Endodermal cell (in vitro differentiated cells): Measurements from ENCODE around the gene ARID3C. TPM values are rescaled to one million over a fixed set of nuclear protein-coding genes. Genes with fewer than 3 reads are reported as not detected.
A peak's percentile ranks its signal among the peaks of the same experiment; 100 is the strongest.

ENCODE experiments used
- DNase-seq: peaks from one replicate; pipeline ENCODE4 v3.0.0-alpha.2; 2017
- H3K27ac ChIP-seq: 2 replicates; pipeline ENCODE4 v1.5.1; 2013; ENCODE audit warnings: mild to moderate bottlenecking, low read depth, low read length, moderate library complexity
- H3K27me3 ChIP-seq: 2 replicates; pipeline ENCODE4 v1.6.1; 2013; ENCODE audit warnings: mild to moderate bottlenecking, low read length, moderate library complexity; ENCODE audit not compliant: insufficient read depth, control insufficient read depth, poor library complexity, severe bottlenecking
- H3K36me3 ChIP-seq: 2 replicates; pipeline ENCODE4 v1.7.0; 2013; ENCODE audit warnings: mild to moderate bottlenecking, low read length, moderate library complexity; ENCODE audit not compliant: control insufficient read depth, insufficient read depth
- H3K4me1 ChIP-seq: one replicate; pipeline ENCODE4 v1.7.0; 2013; ENCODE audit warnings: low read length; ENCODE audit not compliant: control insufficient read depth, insufficient read depth
- H3K4me3 ChIP-seq: 2 replicates; pipeline ENCODE4 v1.5.1; 2013; ENCODE audit warnings: mild to moderate bottlenecking, low read length, moderate library complexity
- H3K9ac ChIP-seq: 2 replicates; pipeline ENCODE4 v1.6.1; 2013; ENCODE audit warnings: mild to moderate bottlenecking, low read length, moderate library complexity; ENCODE audit not compliant: poor library complexity, severe bottlenecking; ENCODE audit errors: extremely low read depth
- H3K9me3 ChIP-seq: 2 replicates; pipeline ENCODE4 v1.6.1; 2013; ENCODE audit warnings: mild to moderate bottlenecking, low read length, moderate library complexity; ENCODE audit not compliant: control insufficient read depth
- H3K27ac Mint-ChIP-seq: 2 replicates; pipeline ENCODE4 v1.8.0; 2020; ENCODE audit warnings: mixed read lengths
- H3K27me3 Mint-ChIP-seq: 2 replicates; pipeline ENCODE4 v1.8.0; 2021; ENCODE audit warnings: mild to moderate bottlenecking, mixed read lengths; ENCODE audit not compliant: insufficient read depth
- H3K36me3 Mint-ChIP-seq: 2 replicates; pipeline ENCODE4 v1.8.0; 2020; ENCODE audit warnings: low read depth, mixed read lengths
- H3K4me1 Mint-ChIP-seq: 2 replicates; pipeline ENCODE4 v1.8.0; 2020; ENCODE audit warnings: mixed read lengths
- H3K4me3 Mint-ChIP-seq: 2 replicates; pipeline ENCODE4 v1.8.0; 2020; ENCODE audit warnings: mild to moderate bottlenecking, moderate library complexity, mixed read lengths
- H3K9me3 Mint-ChIP-seq: 2 replicates; pipeline ENCODE4 v1.8.0; 2020; ENCODE audit warnings: mild to moderate bottlenecking, mixed read lengths
- whole genome bisulfite sequencing, 2 experiments: methylation state at CpG; one replicate each; pipeline versions ENCODE4 v1.1.5 to v1.1.7; 2013; ENCODE audit warnings: missing lambda C conversion rate in 2 of 2, mixed read lengths in 1 of 2; ENCODE audit not compliant: insufficient coverage in 1 of 2, insufficient read length in 1 of 2; 5-methylcytosine and 5-hydroxymethylcytosine counted together
- total RNA-seq, 2 donors: library from RNA; stranded (reverse); fragmentation: NEBNext Ultra II Directional in 1 of 2; extraction: Animal tissue kit (Norgen Biotek cat#: 25700) in 1 of 2; gene quantifications; 2 replicates in 1 of 2; 3 replicates in 1 of 2; pipeline ENCODE4 v1.2.1, GENCODE V29; 2021
- TF ChIP-seq, protein P1 (sequence below): fragments of 200-600 bp; sonication (generic); conservative IDR thresholded peaks from 2 replicates; pipeline ENCODE4 v1.5.0; 2021; ENCODE audit warnings: antibody characterized with exemption, mild to moderate bottlenecking

ARID3C gene
- total RNA-seq, 2 donors from 2014 or later, result 0.31 to 0.80 TPM

DNA sequence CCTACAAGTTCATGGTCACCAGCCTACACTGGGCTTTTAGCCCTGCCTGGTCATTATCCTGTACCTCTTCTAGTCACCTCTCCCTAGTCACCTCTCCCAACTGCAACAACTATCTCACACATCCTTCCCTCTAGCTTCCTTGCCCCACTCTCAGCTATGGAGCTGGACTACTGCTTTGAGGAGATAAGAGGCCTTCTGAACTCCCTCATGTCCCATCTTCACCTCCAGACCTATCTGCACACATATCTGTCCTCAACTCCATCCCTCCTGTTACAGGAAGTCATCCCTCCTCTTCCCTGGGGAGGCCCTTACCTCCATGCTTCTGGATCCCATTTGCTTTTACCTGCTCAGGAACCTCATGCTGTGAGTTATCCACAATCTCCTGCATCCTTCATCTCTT, 22.7 kb downstream of the ARID3C start:
- TF ChIP-seq, protein P1, sequence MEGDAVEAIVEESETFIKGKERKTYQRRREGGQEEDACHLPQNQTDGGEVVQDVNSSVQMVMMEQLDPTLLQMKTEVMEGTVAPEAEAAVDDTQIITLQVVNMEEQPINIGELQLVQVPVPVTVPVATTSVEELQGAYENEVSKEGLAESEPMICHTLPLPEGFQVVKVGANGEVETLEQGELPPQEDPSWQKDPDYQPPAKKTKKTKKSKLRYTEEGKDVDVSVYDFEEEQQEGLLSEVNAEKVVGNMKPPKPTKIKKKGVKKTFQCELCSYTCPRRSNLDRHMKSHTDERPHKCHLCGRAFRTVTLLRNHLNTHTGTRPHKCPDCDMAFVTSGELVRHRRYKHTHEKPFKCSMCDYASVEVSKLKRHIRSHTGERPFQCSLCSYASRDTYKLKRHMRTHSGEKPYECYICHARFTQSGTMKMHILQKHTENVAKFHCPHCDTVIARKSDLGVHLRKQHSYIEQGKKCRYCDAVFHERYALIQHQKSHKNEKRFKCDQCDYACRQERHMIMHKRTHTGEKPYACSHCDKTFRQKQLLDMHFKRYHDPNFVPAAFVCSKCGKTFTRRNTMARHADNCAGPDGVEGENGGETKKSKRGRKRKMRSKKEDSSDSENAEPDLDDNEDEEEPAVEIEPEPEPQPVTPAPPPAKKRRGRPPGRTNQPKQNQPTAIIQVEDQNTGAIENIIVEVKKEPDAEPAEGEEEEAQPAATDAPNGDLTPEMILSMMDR, result no peak
- no peaks in the 10 kb centered on the region for H3K9me3 ChIP-seq
- H3K27ac Mint-ChIP-seq, result no peak overlapping the region
- no peak for DNase-seq
- H3K36me3 Mint-ChIP-seq, result no peaks in the 10 kb centered on the region
- H3K9ac ChIP-seq, result no peak overlapping the region
- no peak overlapping the region for H3K27ac ChIP-seq
- no peaks in the 10 kb centered on the region for H3K27me3 Mint-ChIP-seq
- peaks cover 4% of the 10 kb centered on the region for H3K36me3 ChIP-seq
- H3K4me1 Mint-ChIP-seq, result peaks cover 7% of the 10 kb centered on the region
- no peaks in the 10 kb centered on the region for H3K9me3 Mint-ChIP-seq
- H3K4me1 ChIP-seq, result no peaks in the 10 kb centered on the region
- no peak overlapping the region for H3K4me3 ChIP-seq
- H3K27me3 ChIP-seq, result peaks cover 20% of the 10 kb centered on the region
- H3K4me3 Mint-ChIP-seq, result no peak overlapping the region

DNA sequence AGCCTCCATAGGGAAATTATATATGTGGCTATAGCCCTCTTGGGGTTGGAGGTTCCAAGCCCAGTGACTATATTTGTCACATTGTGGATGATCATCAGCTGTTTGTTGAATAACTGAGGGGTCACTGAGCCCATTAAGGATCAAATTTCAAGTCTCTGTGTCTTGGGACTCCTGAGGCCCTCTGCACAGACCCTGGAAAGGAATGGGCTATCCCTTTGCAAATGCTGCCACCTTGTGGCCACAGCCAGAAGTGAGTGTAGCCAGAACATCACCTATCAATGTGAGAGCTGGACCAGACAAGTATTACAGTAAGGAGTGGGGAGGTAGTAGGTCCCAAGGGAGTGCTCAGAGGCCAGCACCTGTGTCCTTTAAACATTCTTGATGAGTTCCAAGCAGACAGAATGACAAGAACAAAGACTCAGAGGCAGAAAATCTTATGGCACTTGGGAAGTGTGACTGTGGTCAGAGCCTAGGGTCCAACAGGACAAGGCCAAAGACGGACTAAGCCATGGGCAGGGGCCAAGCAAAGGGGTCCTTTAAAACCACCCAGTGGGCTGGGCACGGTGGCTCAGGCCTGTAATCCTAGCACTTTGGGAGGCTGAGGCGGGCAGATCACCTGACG, 25.1 kb downstream of the ARID3C start:
- H3K36me3 Mint-ChIP-seq, result no peaks in the 10 kb centered on the region

DNA sequence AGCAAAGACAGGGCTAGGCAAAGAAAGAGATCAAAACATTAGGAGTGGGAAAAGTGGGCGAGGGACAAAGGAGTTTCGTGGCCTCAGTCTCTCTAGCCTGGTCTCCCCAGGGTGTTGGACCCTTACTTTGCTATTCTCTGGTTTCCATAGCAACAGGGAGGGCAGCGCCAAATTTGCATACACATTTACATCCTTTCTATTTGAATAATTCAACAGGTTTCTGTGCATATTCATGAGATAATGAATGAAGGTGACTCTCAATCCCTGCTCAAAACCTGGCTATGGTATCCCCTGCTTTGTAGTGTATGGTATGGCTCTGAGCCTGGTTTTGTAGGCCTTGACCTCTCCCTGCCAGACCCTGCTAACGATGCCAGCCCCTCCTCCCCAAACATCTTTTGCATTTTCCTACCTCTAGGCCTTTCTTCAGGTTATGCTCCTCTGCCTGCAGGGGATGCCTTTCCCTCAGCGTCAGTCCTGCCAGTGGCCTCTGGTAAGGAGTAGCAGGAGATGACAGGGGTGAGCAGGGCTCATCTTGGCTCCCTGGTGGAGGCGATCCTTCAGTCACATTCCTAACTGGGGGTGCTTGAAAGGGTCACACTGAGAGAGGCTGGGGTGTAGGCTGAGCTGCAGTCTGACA, 26.8 kb downstream of the ARID3C start:
- Histone ChIP-seq H3K27me3 (peaks cover 23% of the 10 kb centered on the region), H3K9ac (no peak overlapping the region), H3K27ac (no peak overlapping the region), H3K36me3 (no peaks in the 10 kb centered on the region), H3K9me3 (no peaks in the 10 kb centered on the region), H3K4me1 (no peaks in the 10 kb centered on the region), H3K4me3 (no peak overlapping the region)
- Mint-ChIP-seq H3K36me3 (no peaks in the 10 kb centered on the region), H3K27me3 (no peaks in the 10 kb centered on the region), H3K4me3 (no peak overlapping the region), H3K9me3 (no peaks in the 10 kb centered on the region), H3K4me1 (no peaks in the 10 kb centered on the region), H3K27ac (no peak overlapping the region)
- TF ChIP-seq, protein P1, result no peak
- 17 to 60% methylated on average over 1 to 6 of the region's 6 CpGs for WGBS, 2 experiments
- peak; percentile 74 for DNase-seq

More for the DNA sequence above, 25.1 kb downstream of the ARID3C start:
- WGBS, 2 experiments, result 57 to 66% methylated on average over 2 to 4 of the region's 4 CpGs
- H3K9me3 ChIP-seq, result no peaks in the 10 kb centered on the region
- H3K9ac ChIP-seq, result no peak overlapping the region
- peaks cover 20% of the 10 kb centered on the region for H3K27me3 ChIP-seq
- H3K27me3 Mint-ChIP-seq, result no peaks in the 10 kb centered on the region
- no peak overlapping the region for H3K4me3 Mint-ChIP-seq
- TF ChIP-seq, protein P1, result peak; percentile 94
- H3K4me3 ChIP-seq, result no peak overlapping the region
- no peak overlapping the region for H3K27ac ChIP-seq
- no peaks in the 10 kb centered on the region for H3K4me1 Mint-ChIP-seq
- no peaks in the 10 kb centered on the region for H3K36me3 ChIP-seq
- no peak overlapping the region for H3K27ac Mint-ChIP-seq
- peak; percentile 96 for DNase-seq
- no peaks in the 10 kb centered on the region for H3K4me1 ChIP-seq
- H3K9me3 Mint-ChIP-seq, result no peaks in the 10 kb centered on the region
